PC-3 (cell line): Measurements from ENCODE around the gene MPPED1. TPM values are rescaled to one million over a fixed set of nuclear protein-coding genes. Genes with fewer than 3 reads are reported as not detected.

Source experiments
- ATAC-seq: fragments of 200-7000 bp; cut with Tn5 transposase; 2 replicates; pipeline ENCODE4 v1.9.1; 2020; ENCODE audit warnings: mild to moderate bottlenecking, moderate library complexity
- BruUV-seq: library from RNA; stranded (reverse); fragments of 400-500 nt; replicated peaks from 2 replicates; lab custom pipeline; 2021; lab: Mats Ljungman, UMichigan
- CTCF ChIA-PET: fragments of 300-600 bp; sonication (Branson Sonifier 250); formaldehyde crosslinking; loops from one replicate; lab custom pipeline; 2022; ENCODE audit warnings: antibody characterized with exemption; lab: Charles Lee
- POLR2A ChIA-PET: fragments of 300-600 bp; sonication (Branson Sonifier 250); formaldehyde crosslinking; loops from one replicate; lab custom pipeline; 2022; ENCODE audit warnings: antibody characterized with exemption; ENCODE audit not compliant: unreplicated experiment; lab: Charles Lee
- DNase-seq: peaks from one replicate; pipeline ENCODE4 v3.0.0-alpha.2; 2015
- H2AFZ ChIP-seq: fragments of 300-600 bp; sonication (generic); 2 replicates; pipeline ENCODE4 v1.6.0; 2016; ENCODE audit warnings: antibody characterized with exemption, low read length
- H3F3A ChIP-seq: fragments of 300-600 bp; sonication (generic); one replicate; pipeline ENCODE4 v1.6.0; 2017; ENCODE audit warnings: antibody characterized with exemption, low read length, control low read depth, mild to moderate bottlenecking; ENCODE audit not compliant: unreplicated experiment
- H3K27ac ChIP-seq: fragments of 300-600 bp; sonication (generic); 2 replicates; pipeline ENCODE4 v1.5.1; 2016; ENCODE audit warnings: mild to moderate bottlenecking, low read length
- H3K27me3 ChIP-seq: fragments of 300-600 bp; sonication (generic); 2 replicates; pipeline ENCODE4 v1.6.1; 2016; ENCODE audit warnings: low read length, mixed read lengths
- H3K36me3 ChIP-seq: fragments of 300-600 bp; sonication (generic); 2 replicates; pipeline ENCODE4 v1.6.1; 2016; ENCODE audit warnings: low read depth, mixed run types, low read length, mixed read lengths
- H3K4me1 ChIP-seq: fragments of 300-600 bp; sonication (generic); 2 replicates; pipeline ENCODE4 v1.5.1; 2016; ENCODE audit warnings: low read length; ENCODE audit not compliant: insufficient read depth
- H3K4me2 ChIP-seq: fragments of 300-600 bp; sonication (generic); 2 replicates; pipeline ENCODE4 v1.6.0; 2016; ENCODE audit warnings: low read length
- H3K4me3 ChIP-seq: fragments of 300-600 bp; sonication (generic); 2 replicates; pipeline ENCODE4 v1.5.1; 2016; ENCODE audit warnings: mild to moderate bottlenecking, low read length, mixed read lengths
- H3K79me2 ChIP-seq: fragments of 300-600 bp; sonication (generic); 2 replicates; pipeline ENCODE4 v1.6.1; 2017; ENCODE audit warnings: low read length, mixed read lengths
- H3K9ac ChIP-seq: fragments of 300-600 bp; sonication (generic); 2 replicates; pipeline ENCODE4 v1.6.0; 2016; ENCODE audit warnings: mild to moderate bottlenecking, low read length
- H3K9me2 ChIP-seq: fragments of 300-600 bp; sonication (generic); replicated peaks from 2 replicates; pipeline ENCODE4 v1.6.1; 2016; ENCODE audit warnings: mixed run types, low read length, mixed read lengths
- H3K9me3 ChIP-seq: fragments of 300-600 bp; sonication (generic); 2 replicates; pipeline ENCODE4 v1.6.1; 2016; ENCODE audit warnings: low read length, mixed read lengths
- H4K20me1 ChIP-seq: fragments of 300-600 bp; sonication (generic); 2 replicates; pipeline ENCODE4 v1.6.1; 2016; ENCODE audit warnings: low read length, mixed read lengths
- EZH2 ChIP-seq: fragments of 300-600 bp; sonication (generic); IDR thresholded peaks from one replicate; pipeline ENCODE4 v1.6.1; 2017; ENCODE audit warnings: antibody characterized with exemption, mild to moderate bottlenecking, low read length; ENCODE audit not compliant: unreplicated experiment
- EZH2phosphoT487 ChIP-seq: fragments of 300-600 bp; sonication (generic); IDR thresholded peaks from 2 replicates; pipeline ENCODE4 v1.6.1; 2018; ENCODE audit warnings: mild to moderate bottlenecking, antibody characterized with exemption, low read length, borderline replicate concordance
- intact Hi-C: fragments of 100-400 bp; cut with micrococcal nuclease; formaldehyde crosslinking; loops from 2 replicates; pipeline ENCODE4 v1.9.0; 2023
- total RNA-seq: library from RNA; depleted of rRNA; stranded (reverse); fragments of >200 nt; gene quantifications from 2 replicates; pipeline ENCODE4 v1.2.3, GENCODE V29; 2014
- TF ChIP-seq, protein P1 (sequence below): fragments of 300-600 bp; sonication (generic); conservative IDR thresholded peaks from 2 replicates; pipeline ENCODE4 v1.5.1; 2017; ENCODE audit warnings: antibody characterized with exemption, low read depth, mild to moderate bottlenecking, low read length

Gene MPPED1
- total RNA-seq, 1 experiment from 2014 or later, result not detected

DNA sequence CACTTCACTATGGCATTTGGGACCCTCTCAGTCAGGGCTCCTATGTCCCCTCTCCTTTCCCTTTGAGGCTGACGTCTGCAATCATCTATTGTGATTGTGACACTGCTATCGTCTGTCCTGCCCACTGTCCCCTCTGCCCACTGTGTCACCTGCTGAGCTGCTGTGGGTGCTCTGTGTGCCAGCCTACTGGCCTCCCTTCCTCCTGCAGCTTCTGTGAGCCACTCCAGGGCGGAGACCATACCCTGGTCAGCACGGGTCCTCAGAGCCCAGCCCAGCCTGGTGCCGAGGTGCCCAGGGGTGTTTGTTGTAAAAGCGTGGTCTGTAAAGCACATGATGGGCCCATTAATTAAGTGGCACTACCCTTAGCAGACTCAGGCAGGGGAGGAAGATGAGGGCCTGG, 29.4 kb downstream of the MPPED1 start:
- TF ChIP-seq, protein P1, sequence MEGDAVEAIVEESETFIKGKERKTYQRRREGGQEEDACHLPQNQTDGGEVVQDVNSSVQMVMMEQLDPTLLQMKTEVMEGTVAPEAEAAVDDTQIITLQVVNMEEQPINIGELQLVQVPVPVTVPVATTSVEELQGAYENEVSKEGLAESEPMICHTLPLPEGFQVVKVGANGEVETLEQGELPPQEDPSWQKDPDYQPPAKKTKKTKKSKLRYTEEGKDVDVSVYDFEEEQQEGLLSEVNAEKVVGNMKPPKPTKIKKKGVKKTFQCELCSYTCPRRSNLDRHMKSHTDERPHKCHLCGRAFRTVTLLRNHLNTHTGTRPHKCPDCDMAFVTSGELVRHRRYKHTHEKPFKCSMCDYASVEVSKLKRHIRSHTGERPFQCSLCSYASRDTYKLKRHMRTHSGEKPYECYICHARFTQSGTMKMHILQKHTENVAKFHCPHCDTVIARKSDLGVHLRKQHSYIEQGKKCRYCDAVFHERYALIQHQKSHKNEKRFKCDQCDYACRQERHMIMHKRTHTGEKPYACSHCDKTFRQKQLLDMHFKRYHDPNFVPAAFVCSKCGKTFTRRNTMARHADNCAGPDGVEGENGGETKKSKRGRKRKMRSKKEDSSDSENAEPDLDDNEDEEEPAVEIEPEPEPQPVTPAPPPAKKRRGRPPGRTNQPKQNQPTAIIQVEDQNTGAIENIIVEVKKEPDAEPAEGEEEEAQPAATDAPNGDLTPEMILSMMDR, result no peak
- TF ChIP-seq EZH2phosphoT487 (no peak), EZH2 (no peak)
- no peaks in the 10 kb centered on the region for H3K9me2 ChIP-seq
- no peaks in the 10 kb centered on the region for H3K4me1 ChIP-seq
- DNase-seq (no peak), ATAC-seq (no peak)
- H3K27ac ChIP-seq, result no peak overlapping the region
- H3K9ac ChIP-seq, result no peak overlapping the region
- H3F3A ChIP-seq, result no peaks in the 10 kb centered on the region
- no peaks in the 10 kb centered on the region for H3K9me3 ChIP-seq
- H3K27me3 ChIP-seq, result 0 out of 2 replicates have a peak, but pooled peaks cover 3% of the 10 kb centered on the region
- H3K36me3 ChIP-seq, result no peaks in the 10 kb centered on the region
- no peak overlapping the region for H2AFZ ChIP-seq
- H4K20me1 ChIP-seq, result no peaks in the 10 kb centered on the region
- no peak overlapping the region for H3K4me3 ChIP-seq
- CTCF ChIA-PET, result no interaction called here
- H3K4me2 ChIP-seq, result no peak overlapping the region
- intact Hi-C loops, result no loop called here
- no TSS peak for BruUV-seq
- no peaks in the 10 kb centered on the region for H3K79me2 ChIP-seq
- POLR2A ChIA-PET, result no interaction called here

DNA sequence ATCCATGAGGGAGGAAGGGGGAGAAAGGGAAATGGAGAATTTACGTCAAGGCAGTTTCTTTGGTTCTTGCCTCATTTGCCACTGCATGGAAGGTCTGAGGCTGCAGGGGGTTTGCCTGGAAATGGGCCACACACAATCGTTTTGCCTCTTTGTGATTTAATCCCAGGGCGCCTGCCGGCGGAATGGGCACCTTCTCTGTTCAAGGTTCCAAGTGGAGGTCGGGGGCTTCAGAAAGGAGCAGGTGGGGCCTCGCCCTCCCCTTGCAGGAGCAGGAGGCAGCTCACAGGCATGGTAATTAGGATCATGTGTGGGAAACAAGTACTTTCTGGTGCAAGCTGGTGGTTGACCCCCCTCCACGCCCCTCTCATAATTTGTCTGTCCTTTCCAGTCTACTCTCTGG, 29.9 kb downstream of the MPPED1 start:
- BruUV-seq, result no TSS peak
- no peak overlapping the region for H3K9ac ChIP-seq
- CTCF ChIA-PET, result no interaction called here
- ATAC-seq, result no peak
- H3K27ac ChIP-seq, result no peak overlapping the region
- no peak overlapping the region for H3K4me2 ChIP-seq
- TF ChIP-seq EZH2 (no peak), EZH2phosphoT487 (no peak)
- H3F3A ChIP-seq, result no peaks in the 10 kb centered on the region
- no peaks in the 10 kb centered on the region for H3K4me1 ChIP-seq
- H3K79me2 ChIP-seq, result no peaks in the 10 kb centered on the region
- H3K9me2 ChIP-seq, result no peaks in the 10 kb centered on the region
- no peak for DNase-seq
- intact Hi-C loops, result no loop called here
- H3K36me3 ChIP-seq, result no peaks in the 10 kb centered on the region
- H2AFZ ChIP-seq, result no peak overlapping the region
- no peak overlapping the region for H3K4me3 ChIP-seq
- no peaks in the 10 kb centered on the region for H4K20me1 ChIP-seq
- no peaks in the 10 kb centered on the region for H3K27me3 ChIP-seq
- POLR2A ChIA-PET, result no interaction called here
- H3K9me3 ChIP-seq, result no peaks in the 10 kb centered on the region

DNA sequence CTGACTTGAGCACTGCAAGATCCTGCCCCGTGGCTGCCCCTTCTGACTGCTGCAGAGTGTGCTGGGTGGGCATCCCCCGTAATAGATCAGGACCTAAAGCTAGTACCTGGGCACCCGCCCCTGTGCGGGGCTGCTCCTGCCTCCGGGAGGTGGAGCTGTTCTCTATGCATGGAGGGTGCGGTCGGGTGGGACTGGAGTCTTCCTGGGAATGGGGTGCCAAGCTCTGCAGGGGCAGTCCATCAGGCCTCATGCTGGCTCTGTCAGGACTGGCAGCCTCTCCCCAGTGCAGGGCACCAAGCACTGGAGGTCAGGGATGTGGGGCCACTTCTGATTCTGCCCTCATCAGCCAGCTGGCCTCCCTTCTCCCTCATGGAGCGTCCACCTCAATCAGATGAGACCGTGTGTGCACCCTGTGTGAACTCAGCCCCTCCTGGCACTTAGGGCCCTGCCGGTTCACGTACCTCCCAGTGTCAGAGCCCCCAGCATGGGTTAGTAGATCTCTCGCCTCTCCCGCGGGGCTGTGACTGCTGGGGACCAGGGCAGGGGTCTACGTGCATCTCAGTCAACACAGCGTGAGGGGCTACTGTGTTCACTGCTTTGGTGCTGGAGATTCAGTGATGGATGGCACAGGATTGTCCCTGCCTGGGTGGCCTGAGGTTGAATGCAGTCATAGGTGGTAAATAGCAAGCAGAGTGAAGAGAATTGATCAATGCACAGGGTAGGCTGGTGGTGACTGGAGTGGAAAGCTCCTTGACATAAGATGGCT, 30.8 kb downstream of the MPPED1 start:
- no peak overlapping the region for H3K4me3 ChIP-seq
- TF ChIP-seq EZH2 (no peak), EZH2phosphoT487 (no peak)
- TF ChIP-seq, protein P1, result no peak
- H4K20me1 ChIP-seq, result no peaks in the 10 kb centered on the region
- CTCF ChIA-PET, result interaction anchor here (0.6 kb wide), 1 partner anchor 95 kb away, joined by 3 read pairs; no protein-coding TSS in a partner anchor
- no TSS peak for BruUV-seq
- H3K27ac ChIP-seq, result no peak overlapping the region
- ATAC-seq (no peak), DNase-seq (no peak)
- POLR2A ChIA-PET, result no interaction called here
- no peaks in the 10 kb centered on the region for H3K9me3 ChIP-seq
- H3K27me3 ChIP-seq, result no peaks in the 10 kb centered on the region
- H3K79me2 ChIP-seq, result no peaks in the 10 kb centered on the region
- intact Hi-C loops, result no loop called here
- no peaks in the 10 kb centered on the region for H3F3A ChIP-seq
- no peak overlapping the region for H3K9ac ChIP-seq
- no peaks in the 10 kb centered on the region for H3K9me2 ChIP-seq
- H2AFZ ChIP-seq, result no peak overlapping the region
- H3K36me3 ChIP-seq, result no peaks in the 10 kb centered on the region
- no peak overlapping the region for H3K4me2 ChIP-seq
- no peaks in the 10 kb centered on the region for H3K4me1 ChIP-seq
